OCI-LY7 (cell line): ENCODE measurements around the gene ANO10. TPM values are rescaled to one million over a fixed set of nuclear protein-coding genes. Genes with fewer than 3 reads are reported as not detected.

Source experiments
- BruUV-seq: library from RNA; stranded (reverse); fragments of 400-500 nt; replicated peaks from 2 replicates; lab custom pipeline; 2021; lab: Mats Ljungman, UMichigan
- CTCF ChIA-PET: fragments of 300-600 bp; sonication (Branson Sonifier 250); formaldehyde crosslinking; loops from one replicate; lab custom pipeline; 2022; ENCODE audit warnings: antibody characterized with exemption; ENCODE audit not compliant: unreplicated experiment; lab: Charles Lee
- POLR2A ChIA-PET: fragments of 300-600 bp; sonication (Branson Sonifier 250); formaldehyde crosslinking; loops from one replicate; lab custom pipeline; 2022; ENCODE audit warnings: antibody characterized with exemption; lab: Charles Lee
- DNase-seq: peaks from one replicate; pipeline ENCODE4 v3.0.0-alpha.2; 2015; ENCODE audit warnings: low spot score
- H2AFZ ChIP-seq: fragments of 200-600 bp; sonication (generic), shearing (Covaris generic); 2 replicates; pipeline ENCODE4 v1.6.1; 2014; ENCODE audit warnings: mild to moderate bottlenecking, antibody characterized with exemption, low read length, moderate library complexity
- H3K27ac ChIP-seq: fragments of 200-600 bp; sonication (generic); 2 replicates; pipeline ENCODE4 v1.5.1; 2014; ENCODE audit warnings: mixed run types, low read depth, mild to moderate bottlenecking, moderate library complexity, low read length, inconsistent platforms; ENCODE audit not compliant: poor library complexity, severe bottlenecking
- H3K36me3 ChIP-seq: fragments of 200-600 bp; sonication (generic); 2 replicates; pipeline ENCODE4 v1.6.1; 2014; ENCODE audit warnings: mild to moderate bottlenecking, antibody characterized with exemption, low read length, moderate library complexity, mixed read lengths; ENCODE audit not compliant: insufficient read depth
- H3K4me1 ChIP-seq: fragments of 200-600 bp; sonication (generic); 2 replicates; pipeline ENCODE4 v1.5.1; 2014; ENCODE audit warnings: mild to moderate bottlenecking, low read length; ENCODE audit not compliant: insufficient read depth, poor library complexity, severe bottlenecking
- H3K4me2 ChIP-seq: fragments of 200-600 bp; sonication (generic); 2 replicates; pipeline ENCODE4 v1.6.1; 2014; ENCODE audit warnings: mild to moderate bottlenecking, low read length
- H3K4me3 ChIP-seq: fragments of 200-600 bp; sonication (generic); 2 replicates; pipeline ENCODE4 v1.5.1; 2014; ENCODE audit warnings: mild to moderate bottlenecking, low read depth, low read length; ENCODE audit not compliant: poor library complexity, severe bottlenecking
- H3K79me2 ChIP-seq: fragments of 200-600 bp; sonication (generic); 2 replicates; pipeline ENCODE4 v1.6.1; 2016; ENCODE audit warnings: low read depth, mild to moderate bottlenecking, low read length, moderate library complexity, mixed read lengths; ENCODE audit not compliant: insufficient read depth
- H3K9me2 ChIP-seq: fragments of 200-600 bp; sonication (generic); 2 replicates; pipeline ENCODE4 v1.6.1; 2016; ENCODE audit warnings: mild to moderate bottlenecking, low read length, mixed read lengths; ENCODE audit not compliant: insufficient read depth
- H3K9me3 ChIP-seq: fragments of 200-600 bp; sonication (generic); 2 replicates; pipeline ENCODE4 v1.6.1; 2014; ENCODE audit warnings: mild to moderate bottlenecking, mixed run types, low read length, mixed read lengths
- H4K20me1 ChIP-seq: fragments of 200-600 bp; sonication (generic); 2 replicates; pipeline ENCODE4 v1.6.1; 2014; ENCODE audit warnings: mild to moderate bottlenecking, antibody characterized with exemption, low read length, moderate library complexity, mixed read lengths; ENCODE audit not compliant: insufficient read depth
- CTCF ChIP-seq: fragments of 200-600 bp; sonication (generic); conservative IDR thresholded peaks from 2 replicates; pipeline ENCODE4 v1.5.1; 2014; ENCODE audit warnings: mild to moderate bottlenecking, antibody characterized with exemption, low read length, moderate library complexity, mixed read lengths
- EZH2phosphoT487 ChIP-seq: fragments of 200-600 bp; sonication (generic); IDR thresholded peaks from 2 replicates; pipeline ENCODE4 v1.6.1; 2018; ENCODE audit warnings: low read depth, borderline replicate concordance, mild to moderate bottlenecking, mixed run types, antibody characterized with exemption, low read length, moderate library complexity, mixed read lengths
- intact Hi-C: fragments of 100-400 bp; cut with micrococcal nuclease; formaldehyde crosslinking; loops from one replicate; pipeline ENCODE4 v1.10.0; 2022; ENCODE audit not compliant: unreplicated experiment
- total RNA-seq, 2 experiments: library from RNA; depleted of rRNA in 1 of 2; stranded (reverse); fragments of >200 nt in 1 of 2; shearing (Covaris generic) in 1 of 2; gene quantifications; 2 replicates each; pipeline ENCODE4 v1.2.3, GENCODE V29; 2014 to 2022

The ANO10 gene
- total RNA-seq, 2 experiments from 2014 or later: 2.2 to 5.8 TPM

GRCh38 chr3:43559961-43560360 is 61.9 kb downstream of the ANO10 start:
- TF ChIP-seq EZH2phosphoT487 (no peak), CTCF (no peak)
- Histone ChIP-seq H3K79me2 (no peaks in the 10 kb centered on the region), H3K9me3 (no peaks in the 10 kb centered on the region), H3K4me3 (no peak overlapping the region), H3K36me3 (no peaks in the 10 kb centered on the region), H4K20me1 (no peaks in the 10 kb centered on the region), H3K4me1 (no peaks in the 10 kb centered on the region), H2AFZ (no peak overlapping the region), H3K27ac (no peak overlapping the region), H3K4me2 (no peak overlapping the region), H3K9me2 (no peaks in the 10 kb centered on the region)
- no peak for DNase-seq
- BruUV-seq: no TSS peak
- ChIA-PET CTCF (no interaction called here), POLR2A (no interaction called here)
- intact Hi-C loops: no loop called here

GRCh38 chr3:43558171-43558570 is 63.6 kb downstream of the ANO10 start:
- no peak overlapping the region for H3K4me3 ChIP-seq
- H3K4me1 ChIP-seq: no peaks in the 10 kb centered on the region
- no peaks in the 10 kb centered on the region for H3K36me3 ChIP-seq
- TF ChIP-seq CTCF: no peak
- no peak for TF ChIP-seq EZH2phosphoT487
- H3K27ac ChIP-seq: no peak overlapping the region
- no peaks in the 10 kb centered on the region for H3K79me2 ChIP-seq
- no peak overlapping the region for H3K4me2 ChIP-seq
- H4K20me1 ChIP-seq: no peaks in the 10 kb centered on the region
- no peak overlapping the region for H2AFZ ChIP-seq
- ChIA-PET POLR2A (interaction anchor here (0.5 to 0.6 kb wide), 2 partner anchors 9 to 119 kb away, joined by 3 read pairs; no protein-coding TSS in a partner anchor), CTCF (no interaction called here)
- BruUV-seq: no TSS peak
- H3K9me3 ChIP-seq: no peaks in the 10 kb centered on the region
- DNase-seq: no peak
- intact Hi-C loops: no loop called here
- H3K9me2 ChIP-seq: no peaks in the 10 kb centered on the region

GRCh38 chr3:43549626-43550290 is 72.1 kb downstream of the ANO10 start:
- TF ChIP-seq EZH2phosphoT487: no peak
- no peak for TF ChIP-seq CTCF
- no peaks in the 10 kb centered on the region for H3K79me2 ChIP-seq
- no peak for DNase-seq
- H3K4me1 ChIP-seq: no peaks in the 10 kb centered on the region
- no peaks in the 10 kb centered on the region for H3K9me3 ChIP-seq
- no peak overlapping the region for H2AFZ ChIP-seq
- ChIA-PET CTCF (no interaction called here), POLR2A (no interaction called here)
- H4K20me1 ChIP-seq: no peaks in the 10 kb centered on the region
- H3K4me3 ChIP-seq: no peak overlapping the region
- BruUV-seq: no TSS peak
- no peak overlapping the region for H3K4me2 ChIP-seq
- no peak overlapping the region for H3K27ac ChIP-seq
- no peaks in the 10 kb centered on the region for H3K36me3 ChIP-seq
- no peaks in the 10 kb centered on the region for H3K9me2 ChIP-seq
- intact Hi-C loops: loop anchor here (10.0 kb wide), 2 partner anchors 305 to 435 kb away; no protein-coding TSS in a partner anchor
